ENCODE measurements around the gene C5orf46. TPM values are rescaled to one million over a fixed set of nuclear protein-coding genes. Genes with fewer than 3 reads are reported as not detected.

C5orf46 gene
- total and polyA plus RNA-seq, 2 experiments from 2014 or later = 1.5 TPM; not detected in 1

GRCh38 chr5:147918101-147918685 is 11.9 kb upstream of the C5orf46 start:
- Histone ChIP-seq H3K9me2 (ENCODE audit: insufficient read depth) (no peaks in the 10 kb centered on the region), H3K27ac (no peak overlapping the region), H3K4me1 (ENCODE audit: insufficient read depth) (no peaks in the 10 kb centered on the region), H4K20me1 (ENCODE audit: insufficient read depth) (no peaks in the 10 kb centered on the region), H3K9ac (no peak overlapping the region), H3K36me3 (ENCODE audit: low read depth) (no peaks in the 10 kb centered on the region), H3K79me2 (ENCODE audit: insufficient read depth) (no peaks in the 10 kb centered on the region), H3F3A (ENCODE audit: insufficient read depth) (no peaks in the 10 kb centered on the region), H2AFZ (no peak overlapping the region), H3K4me3 (no peak overlapping the region), H3K4me2 (ENCODE audit: unreplicated experiment) (no peak overlapping the region), H3K9me3 (ENCODE audit: low read depth) (no peaks in the 10 kb centered on the region), H3K27me3 (replicated peaks; ENCODE audit: insufficient read depth) (no peaks in the 10 kb centered on the region)
- no peak for TF ChIP-seq EZH2phosphoT487 (IDR thresholded peaks at IDR 0.05; ENCODE audit: insufficient read depth, low read depth)
- no peak for TF ChIP-seq EZH2 (IDR thresholded peaks at IDR 0.05; ENCODE audit: insufficient read depth, poor library complexity, severe bottlenecking)
- peak; percentile 22 for DNase-seq
- 14 to 17% methylated on average over 2 of the region's 2 CpGs for whole genome bisulfite sequencing, 2 experiments (ENCODE audit: low coverage in 1 of 2, low lambda C conversion rate in 2 of 2, missing lambda C conversion rate in 2 of 2)
- in situ Hi-C loops (cut with MboI) = no loop called here

- TF ChIP-seq EZH2phosphoT487 (IDR thresholded peaks at IDR 0.05; ENCODE audit: insufficient read depth, low read depth) = no peak
- TF ChIP-seq EZH2 (IDR thresholded peaks at IDR 0.05; ENCODE audit: insufficient read depth, poor library complexity, severe bottlenecking) = no peak
- WGBS, 2 experiments (ENCODE audit: low coverage in 1 of 2, low lambda C conversion rate in 2 of 2, missing lambda C conversion rate in 2 of 2) = 30 to 34% methylated on average over 3 of the region's 3 CpGs
- no peak for DNase-seq
- Histone ChIP-seq H3K9me2 (ENCODE audit: insufficient read depth) (no peaks in the 10 kb centered on the region), H3K27me3 (replicated peaks; ENCODE audit: insufficient read depth) (no peaks in the 10 kb centered on the region), H3K4me1 (ENCODE audit: insufficient read depth) (no peaks in the 10 kb centered on the region), H3F3A (ENCODE audit: insufficient read depth) (no peaks in the 10 kb centered on the region), H3K27ac (no peak overlapping the region), H3K36me3 (ENCODE audit: low read depth) (no peaks in the 10 kb centered on the region), H3K9me3 (ENCODE audit: low read depth) (no peaks in the 10 kb centered on the region), H3K4me3 (no peak overlapping the region), H2AFZ (no peak overlapping the region), H3K79me2 (ENCODE audit: insufficient read depth) (no peaks in the 10 kb centered on the region), H3K4me2 (ENCODE audit: unreplicated experiment) (no peak overlapping the region), H4K20me1 (ENCODE audit: insufficient read depth) (no peaks in the 10 kb centered on the region), H3K9ac (no peak overlapping the region)
- in situ Hi-C loops (cut with MboI) = no loop called here
These were observed 7.4 kb upstream of the C5orf46 start for GRCh38 chr5:147913786-147914185.

DNA sequence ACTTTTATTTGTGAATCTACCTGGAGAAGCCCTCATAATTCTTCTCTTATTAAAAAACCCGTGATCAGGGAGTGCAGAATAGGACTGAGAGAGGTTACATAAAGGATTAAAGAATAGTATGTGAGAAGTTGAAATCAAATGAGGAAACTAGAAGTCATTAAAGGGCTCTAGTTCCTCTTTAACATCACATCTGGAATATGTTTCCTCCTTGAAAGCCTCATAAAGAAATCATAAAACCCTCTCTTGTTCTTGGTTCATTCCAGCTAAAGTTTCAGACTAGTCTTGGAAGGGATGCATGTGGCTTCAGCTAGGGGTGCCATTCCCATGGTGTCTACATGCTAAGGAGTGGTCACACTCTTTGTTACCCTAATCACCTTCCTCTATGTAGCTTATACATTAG is 5.7 kb upstream of the C5orf46 start:
- 0 to 4% methylated on average over 1 of the region's 1 CpG for WGBS, 2 experiments (ENCODE audit: low coverage in 1 of 2, low lambda C conversion rate in 2 of 2, missing lambda C conversion rate in 2 of 2)
- no peaks in the 10 kb centered on the region for H3K27me3 ChIP-seq (replicated peaks; ENCODE audit: insufficient read depth)
- no peaks in the 10 kb centered on the region; the same call in 1 of the 2 replicates for H3K9me2 ChIP-seq (ENCODE audit: insufficient read depth)
- no peaks in the 10 kb centered on the region for H3K4me1 ChIP-seq (ENCODE audit: insufficient read depth)
- H3K36me3 ChIP-seq (ENCODE audit: low read depth) = no peaks in the 10 kb centered on the region
- no peak overlapping the region for H3K9ac ChIP-seq
- in situ Hi-C loops (cut with MboI) = no loop called here
- no peaks in the 10 kb centered on the region for H3K9me3 ChIP-seq (ENCODE audit: low read depth)
- DNase-seq = no peak
- no peak overlapping the region for H3K4me3 ChIP-seq
- no peaks in the 10 kb centered on the region for H4K20me1 ChIP-seq (ENCODE audit: insufficient read depth)
- no peak overlapping the region for H2AFZ ChIP-seq
- TF ChIP-seq EZH2phosphoT487 (IDR thresholded peaks at IDR 0.05; ENCODE audit: insufficient read depth, low read depth) (no peak), EZH2 (IDR thresholded peaks at IDR 0.05; ENCODE audit: insufficient read depth, poor library complexity, severe bottlenecking) (no peak)
- no peak overlapping the region for H3K27ac ChIP-seq
- H3K79me2 ChIP-seq (ENCODE audit: insufficient read depth) = no peaks in the 10 kb centered on the region
- no peaks in the 10 kb centered on the region for H3F3A ChIP-seq (ENCODE audit: insufficient read depth)
- no peak overlapping the region for H3K4me2 ChIP-seq (ENCODE audit: unreplicated experiment)

- Histone ChIP-seq H3K9me2 (ENCODE audit: insufficient read depth) (no peaks in the 10 kb centered on the region; the same call in 1 of the 2 replicates), H3K36me3 (ENCODE audit: low read depth) (no peaks in the 10 kb centered on the region), H3K9ac (no peak overlapping the region), H3K79me2 (ENCODE audit: insufficient read depth) (no peaks in the 10 kb centered on the region), H3K4me1 (ENCODE audit: insufficient read depth) (no peaks in the 10 kb centered on the region), H3K27me3 (replicated peaks; ENCODE audit: insufficient read depth) (no peaks in the 10 kb centered on the region), H2AFZ (no peak overlapping the region), H3F3A (ENCODE audit: insufficient read depth) (no peaks in the 10 kb centered on the region), H3K27ac (no peak overlapping the region), H4K20me1 (ENCODE audit: insufficient read depth) (no peaks in the 10 kb centered on the region), H3K4me3 (no peak overlapping the region), H3K4me2 (ENCODE audit: unreplicated experiment) (no peak overlapping the region), H3K9me3 (ENCODE audit: low read depth) (no peaks in the 10 kb centered on the region)
- in situ Hi-C loops (cut with MboI) = no loop called here
- DNase-seq = no peak
- TF ChIP-seq EZH2 (IDR thresholded peaks at IDR 0.05; ENCODE audit: insufficient read depth, poor library complexity, severe bottlenecking) (no peak), EZH2phosphoT487 (IDR thresholded peaks at IDR 0.05; ENCODE audit: insufficient read depth, low read depth) (no peak)
- WGBS, 2 experiments (ENCODE audit: low coverage in 1 of 2, low lambda C conversion rate in 2 of 2, missing lambda C conversion rate in 2 of 2) = 20% methylated on average over 6 of the region's 6 CpGs
These were observed 5.1 kb upstream of the C5orf46 start for GRCh38 chr5:147911427-147911826.

All from GM23248 (cell line).